SK-N-SH treated with all-trans-retinoic acid at 6 μM for 48 hours (cell line): ENCODE measurements around the gene FAHD2B.
"Not testable (repeated sequence)": the region's sequence is repeated elsewhere in the genome, so short reads cannot be mapped to it uniquely, and the experiment has no call there.

Experiments
- ARNTL ChIP-seq: fragments of 450-650 bp; formaldehyde crosslinking; IDR thresholded peaks from 2 replicates; pipeline ENCODE4 v1.5.0; 2020; ENCODE audit warnings: low read depth, mild to moderate bottlenecking, moderate library complexity, borderline replicate concordance
- CREB5 ChIP-seq: fragments of 250-450 bp; sonication (Bioruptor Pico); IDR thresholded peaks from 2 replicates; pipeline ENCODE4 v1.5.1; 2020; ENCODE audit warnings: low read depth, mild to moderate bottlenecking, moderate library complexity
- ESRRG ChIP-seq: fragments of 250-450 bp; sonication (Bioruptor Pico); IDR thresholded peaks from 2 replicates; pipeline ENCODE4 v1.6.1; 2021; ENCODE audit warnings: mild to moderate bottlenecking
- PATZ1 ChIP-seq: fragments of 250-450 bp; sonication (Bioruptor Pico); IDR thresholded peaks from 2 replicates; pipeline ENCODE4 v1.8.0; 2020; ENCODE audit warnings: mild to moderate bottlenecking, moderate library complexity, borderline replicate concordance
- POU6F1 ChIP-seq: fragments of 250-450 bp; sonication (Bioruptor Pico); IDR thresholded peaks from 2 replicates; pipeline ENCODE4 v1.8.0; 2021; ENCODE audit warnings: low read depth, mild to moderate bottlenecking, moderate library complexity, borderline replicate concordance
- SNAI2 ChIP-seq: fragments of 250-450 bp; sonication (Bioruptor Pico); IDR thresholded peaks from 2 replicates; pipeline ENCODE4 v1.5.0; 2020; ENCODE audit warnings: mild to moderate bottlenecking, moderate library complexity
- TOX ChIP-seq: fragments of 250-450 bp; sonication (Bioruptor Pico); IDR thresholded peaks from 2 replicates; pipeline ENCODE4 v1.8.0; 2021; ENCODE audit warnings: mild to moderate bottlenecking, moderate library complexity, borderline replicate concordance
- TSHZ2 ChIP-seq: fragments of 250-450 bp; sonication (Bioruptor Pico); IDR thresholded peaks from 2 replicates; pipeline ENCODE4 v1.5.0; 2020; ENCODE audit warnings: mild to moderate bottlenecking, moderate library complexity
- ZC3H10 ChIP-seq: fragments of 250-450 bp; sonication (Bioruptor Pico); IDR thresholded peaks from 2 replicates; pipeline ENCODE4 v1.5.1; 2021; ENCODE audit warnings: mild to moderate bottlenecking, moderate library complexity
- ZFP3 ChIP-seq: fragments of 250-450 bp; sonication (Bioruptor Pico); IDR thresholded peaks from 2 replicates; pipeline ENCODE4 v1.5.0; 2020; ENCODE audit warnings: mild to moderate bottlenecking, moderate library complexity
- ZFP30 ChIP-seq: fragments of 450-650 bp; formaldehyde crosslinking; IDR thresholded peaks from 2 replicates; pipeline ENCODE4 v1.5.0; 2022; ENCODE audit warnings: mild to moderate bottlenecking, moderate library complexity
- ZNF70 ChIP-seq: fragments of 450-650 bp; formaldehyde crosslinking; IDR thresholded peaks from 2 replicates; pipeline ENCODE4 v1.5.0; 2020; ENCODE audit warnings: mild to moderate bottlenecking, moderate library complexity

- not testable (repeated sequence) for TF ChIP-seq ARNTL (CRISPR knock-in tag); POU6F1 (CRISPR knock-in tag); TOX; ZFP30 (CRISPR knock-in tag); SNAI2 (CRISPR knock-in tag); PATZ1 (CRISPR knock-in tag); ZFP3; ZC3H10; ESRRG (CRISPR knock-in tag); CREB5 (CRISPR knock-in tag); ZNF70 (CRISPR knock-in tag); TSHZ2 (CRISPR knock-in tag)
These were observed 18.6 kb upstream of the FAHD2B start, which contains the start of gene ANKRD36 for GRCh38 chr2:97113050-97113881.
